Measurements from ENCODE around the gene MRPS18B. TPM values are rescaled to one million over a fixed set of nuclear protein-coding genes. Genes with fewer than 3 reads are reported as not detected.

The MRPS18B gene
- total and polyA plus RNA-seq, 2 of the 13 experiments (the other 11 are each of a cell fraction or from before 2014, with no cell fraction given), result 125 to 131 TPM

DNA sequence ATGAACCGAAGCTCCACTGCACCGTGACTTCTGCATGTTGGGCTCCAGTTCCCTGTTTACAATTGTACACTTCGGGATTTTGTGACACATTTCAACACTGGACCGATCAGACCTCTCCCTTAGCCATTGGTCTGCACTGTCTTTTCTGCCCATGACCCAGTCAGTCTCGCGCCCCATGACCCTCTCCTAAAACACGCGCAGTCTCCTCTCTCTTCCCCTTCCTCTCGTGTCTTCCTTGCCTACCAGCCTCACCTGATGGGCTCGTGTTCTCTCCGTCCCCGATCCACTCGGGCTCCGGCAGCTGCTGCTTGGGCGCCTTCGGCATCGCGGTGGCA, 46.9 kb upstream of the MRPS18B start (continued):
- no peak for TF ChIP-seq MBD4 (IDR thresholded peaks at IDR 0.05; ENCODE audit: borderline replicate concordance, low read length)

DNA sequence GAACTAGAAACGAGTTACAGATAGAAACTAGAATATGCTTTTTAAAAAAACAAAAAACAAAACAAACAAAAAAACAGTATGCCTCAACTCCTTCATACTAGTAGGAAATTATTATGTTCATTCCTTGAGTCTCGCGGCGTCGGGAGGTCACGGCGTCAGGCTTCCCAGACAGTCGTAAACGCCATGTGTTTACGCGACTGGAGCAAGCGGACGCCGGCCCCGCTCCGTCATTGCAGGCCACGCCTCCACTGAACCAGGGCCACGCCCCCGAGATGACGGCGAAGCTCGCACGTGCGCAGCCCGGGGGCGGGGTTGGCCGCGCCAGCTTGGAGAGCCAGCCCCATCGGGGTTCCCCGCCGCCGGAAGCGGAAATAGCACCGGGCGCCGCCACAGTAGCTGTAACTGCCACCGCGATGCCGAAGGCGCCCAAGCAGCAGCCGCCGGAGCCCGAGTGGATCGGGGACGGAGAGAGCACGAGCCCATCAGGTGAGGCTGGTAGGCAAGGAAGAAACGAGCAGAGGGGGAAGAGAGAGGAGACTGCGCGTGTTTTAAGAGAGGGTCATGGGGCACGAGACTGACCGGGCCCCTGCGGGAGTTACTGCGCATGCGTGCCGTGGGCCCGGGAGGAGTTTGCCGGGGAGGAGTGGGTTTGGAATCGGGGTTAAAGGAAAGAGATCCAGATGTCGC, 46.4 kb upstream of the MRPS18B start, which contains the start of gene ABCF1:
Gene ABCF1 (plus strand): TSS at position 368 of the 687 bp plus-strand sequence. CDS start 46 bp downstream, at position 414.
- no peaks in the 10 kb centered on the region; a peak in 1 of 5 replicates for H3K27me3 ChIP-seq (ENCODE audit: control insufficient read depth in 1 of 2, insufficient read depth in 2 of 2, low read length in 2 of 2)
- peaks cover 23% of the 10 kb centered on the region for H4K20me1 ChIP-seq (ENCODE audit: insufficient read depth, low read length)
- peak within 1 kb of the TSS; percentile 67 to 88 (median 71) for H3K4me3 ChIP-seq (replicated peaks in 1 of 3; ENCODE audit: insufficient read depth in 1 of 3, low read depth in 2 of 3, low read length in 3 of 3)
- peak within 1 kb of the TSS; percentile 60 for H2AFZ ChIP-seq (ENCODE audit: low read length)
- ATAC-seq (peak; percentile 92), DNase-seq (ENCODE audit: low spot score) (peak; percentile 94), FAIRE-seq (peak; percentile 85)
- peaks cover 51% of the 10 kb centered on the region for H3K4me1 ChIP-seq (ENCODE audit: insufficient read depth, low read length)
- no peaks in the 10 kb centered on the region for H3K9me3 ChIP-seq (ENCODE audit: low read length)
- under 1% methylated on average over 57 of the region's 59 CpGs for WGBS (ENCODE audit: low lambda C conversion rate)
- POLR2A ChIA-PET, result interaction anchor here (0.6 to 2.6 kb wide), 27 partner anchors 9 to 833 kb away, joined by 3 to 74 read pairs (median 4); partner anchors contain the start of genes DHX16, GNL1, GTF2H4 and MRPS18B
- H3K4me2 ChIP-seq (ENCODE audit: low read depth, low read length), result peak within 1 kb of the TSS; percentile 99
- no TSS peak for BruUV-seq (replicated peaks)
- H3K9ac ChIP-seq (ENCODE audit: insufficient read depth, low read depth, low read length), result peak within 1 kb of the TSS; percentile 88
- H3K27ac ChIP-seq (ENCODE audit: extremely low read length, insufficient read depth, low read length), result peak within 1 kb of the TSS; percentile 80
- intact Hi-C loops (cut with micrococcal nuclease; ENCODE audit: unreplicated experiment), result no loop called here
- peaks cover 48% of the 10 kb centered on the region for H3K79me2 ChIP-seq (ENCODE audit: insufficient read depth, low read length)
- peaks cover 0 to 3% of the 10 kb centered on the region in 2 experiments; a peak in 1 of 5 replicates for H3K36me3 ChIP-seq (replicated peaks in 1 of 2; ENCODE audit: control insufficient read depth in 1 of 2, insufficient read depth in 2 of 2, low read length in 2 of 2)
- in situ Hi-C loops (cut with HindIII; ENCODE audit: extremely low pct_ligation_motif_present, low pct_unique_long_range_greater_than_20kb), result no loop called here
- CTCF ChIA-PET (ENCODE audit: low intra/inter-chr PET ratio, low total read pairs), result no interaction called here
- TF ChIP-seq MLLT10 (CRISPR knock-in tag; IDR thresholded peaks at IDR 0.05) (no peak), KLF9 (CRISPR knock-in tag; IDR thresholded peaks at IDR 0.05; ENCODE audit: low read depth) (peak; percentile 98), XBP1 (CRISPR knock-in tag; IDR thresholded peaks at IDR 0.05) (peak; percentile 87), KAT7 (CRISPR knock-in tag; IDR thresholded peaks at IDR 0.05; ENCODE audit: borderline replicate concordance) (peak; percentile 91; the same call in 1 of the 2 replicates), ZNF644 (CRISPR knock-in tag; IDR thresholded peaks at IDR 0.05; ENCODE audit: low read depth) (no peak), ZNF772 (CRISPR knock-in tag; IDR thresholded peaks at IDR 0.05) (peak; percentile 98), PPARG (CRISPR knock-in tag; conservative IDR thresholded peaks at IDR 0.05) (peak; percentile 81), ZNF547 (CRISPR knock-in tag; IDR thresholded peaks at IDR 0.05) (peak; percentile 98), TBL1XR1 (IDR thresholded peaks at IDR 0.05; ENCODE audit: borderline replicate concordance, low read length, partially characterized antibody) (peak; percentile 67), SRSF9 (IDR thresholded peaks at IDR 0.05; ENCODE audit: borderline replicate concordance, insufficient read depth, low read depth, low read length, poor library complexity, severe bottlenecking) (no peak), ZNF891 (CRISPR knock-in tag; IDR thresholded peaks at IDR 0.05) (peak; percentile 88), ZNF20 (CRISPR knock-in tag; IDR thresholded peaks at IDR 0.05) (no peak), BRD4 (CRISPR knock-in tag; IDR thresholded peaks at IDR 0.05) (peak; percentile 88; the same call in 1 of the 2 replicates), KMT2A (CRISPR knock-in tag; IDR thresholded peaks at IDR 0.05) (peak; percentile 93), FUBP1 (CRISPR knock-in tag; IDR thresholded peaks at IDR 0.05; ENCODE audit: borderline replicate concordance) (no peak; the same call in 1 of the 2 replicates), ZNF569 (CRISPR knock-in tag; IDR thresholded peaks at IDR 0.05; ENCODE audit: borderline replicate concordance) (no peak), NFIB (CRISPR knock-in tag; IDR thresholded peaks at IDR 0.05; ENCODE audit: borderline replicate concordance) (no peak), ZNF879 (CRISPR knock-in tag; IDR thresholded peaks at IDR 0.05) (peak; percentile 76; the same call in 1 of the 2 replicates)
- TF ChIP-seq, protein P1, sequence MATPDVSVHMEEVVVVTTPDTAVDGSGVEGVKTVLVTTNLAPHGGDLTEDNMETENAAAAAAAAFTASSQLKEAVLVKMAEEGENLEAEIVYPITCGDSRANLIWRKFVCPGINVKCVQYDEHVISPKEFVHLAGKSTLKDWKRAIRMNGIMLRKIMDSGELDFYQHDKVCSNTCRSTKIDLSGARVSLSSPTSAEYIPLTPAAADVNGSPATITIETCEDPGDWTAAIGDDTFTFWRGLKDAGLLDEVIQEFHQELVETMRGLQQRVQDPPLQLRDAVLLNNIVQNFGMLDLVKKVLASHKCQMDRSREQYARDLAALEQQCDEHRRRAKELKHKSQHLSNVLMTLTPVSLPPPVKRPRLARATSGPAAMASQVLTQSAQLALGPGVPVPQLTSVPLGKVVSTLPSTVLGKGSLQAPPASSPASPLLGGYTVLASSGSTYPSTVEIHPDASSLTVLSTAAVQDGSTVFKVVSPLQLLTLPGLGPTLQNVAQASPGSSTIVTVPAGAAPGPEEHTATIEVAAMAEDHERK (CRISPR knock-in tag; IDR thresholded peaks at IDR 0.05; ENCODE audit: low read depth), result no peak; the same call in 1 of the 2 replicates

All from HepG2 (cell line).